ENCODE data around the gene DTNA. TPM values are rescaled to one million over a fixed set of nuclear protein-coding genes. Genes with fewer than 3 reads are reported as not detected.

DTNA gene
- total and polyA plus RNA-seq, 8 donors = 11.1 to 113 (median 19.8) TPM

DNA sequence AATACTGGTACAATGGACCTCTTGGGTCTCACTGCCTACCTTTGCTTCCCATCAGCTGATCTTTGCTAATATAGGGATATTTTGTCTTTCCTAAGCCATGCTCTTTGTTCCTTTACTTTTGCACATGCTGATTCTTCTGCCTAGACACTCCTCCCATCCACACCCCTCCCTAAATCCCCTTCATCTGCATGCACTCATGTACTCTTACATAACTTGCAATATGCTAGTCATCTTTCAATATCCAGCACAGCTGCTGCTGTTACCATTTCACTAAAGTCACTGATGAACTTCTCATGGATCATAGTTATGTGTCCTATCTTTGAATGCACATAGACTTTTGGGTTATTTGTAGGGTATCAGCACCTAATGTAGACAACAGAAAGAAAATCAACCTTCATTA, 18.5 kb upstream of the DTNA start:
- Histone ChIP-seq H3K27me3 (peaks cover 0 to 4% (median 0%) of the 10 kb centered on the region in 3 donors), H3K36me3 (no peaks in the 10 kb centered on the region), H3K4me1 (no peaks in the 10 kb centered on the region), H3K27ac (no peak overlapping the region), H3K4me3 (no peak overlapping the region), H3K9me3 (no peaks in the 10 kb centered on the region)
- intact Hi-C loops (cut with DNase I; ENCODE audit: low total_unique reads) = no loop called here
- no peak for DNase-seq
- no peak for TF ChIP-seq EP300 (IDR thresholded peaks at IDR 0.05)
- no peak for TF ChIP-seq POLR2AphosphoS5 (IDR thresholded peaks at IDR 0.05)
- TF ChIP-seq POLR2A (IDR thresholded peaks at IDR 0.05) = no peak
- TF ChIP-seq, protein P1, sequence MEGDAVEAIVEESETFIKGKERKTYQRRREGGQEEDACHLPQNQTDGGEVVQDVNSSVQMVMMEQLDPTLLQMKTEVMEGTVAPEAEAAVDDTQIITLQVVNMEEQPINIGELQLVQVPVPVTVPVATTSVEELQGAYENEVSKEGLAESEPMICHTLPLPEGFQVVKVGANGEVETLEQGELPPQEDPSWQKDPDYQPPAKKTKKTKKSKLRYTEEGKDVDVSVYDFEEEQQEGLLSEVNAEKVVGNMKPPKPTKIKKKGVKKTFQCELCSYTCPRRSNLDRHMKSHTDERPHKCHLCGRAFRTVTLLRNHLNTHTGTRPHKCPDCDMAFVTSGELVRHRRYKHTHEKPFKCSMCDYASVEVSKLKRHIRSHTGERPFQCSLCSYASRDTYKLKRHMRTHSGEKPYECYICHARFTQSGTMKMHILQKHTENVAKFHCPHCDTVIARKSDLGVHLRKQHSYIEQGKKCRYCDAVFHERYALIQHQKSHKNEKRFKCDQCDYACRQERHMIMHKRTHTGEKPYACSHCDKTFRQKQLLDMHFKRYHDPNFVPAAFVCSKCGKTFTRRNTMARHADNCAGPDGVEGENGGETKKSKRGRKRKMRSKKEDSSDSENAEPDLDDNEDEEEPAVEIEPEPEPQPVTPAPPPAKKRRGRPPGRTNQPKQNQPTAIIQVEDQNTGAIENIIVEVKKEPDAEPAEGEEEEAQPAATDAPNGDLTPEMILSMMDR (IDR thresholded peaks at IDR 0.05) = no peak

DNA sequence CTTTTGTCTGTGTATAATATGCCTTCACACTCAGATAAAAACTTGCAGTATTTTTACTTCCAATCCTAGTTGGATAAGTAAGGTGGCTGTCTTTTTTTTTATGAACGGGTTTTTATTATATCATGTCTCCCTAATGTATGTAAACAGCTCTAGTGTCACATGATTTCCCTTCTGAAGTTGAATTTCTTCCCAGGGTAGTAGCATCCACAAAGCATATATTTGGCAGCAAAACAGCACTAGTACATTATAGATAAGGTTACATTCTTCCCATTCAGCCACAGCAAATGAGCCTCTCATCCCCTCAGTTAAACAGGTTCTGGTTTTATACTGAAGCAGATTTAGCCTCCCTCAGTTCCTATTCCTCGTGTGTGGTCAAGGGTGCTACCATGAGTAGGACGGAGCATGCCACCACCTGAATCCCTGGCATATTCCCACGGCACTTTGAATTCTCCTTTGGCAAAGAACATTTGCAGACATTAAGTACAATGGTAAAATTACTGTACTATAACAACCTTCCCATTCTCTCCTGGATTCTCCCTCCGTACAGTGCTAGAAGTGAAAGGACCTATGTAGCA, 15.4 kb upstream of the DTNA start:
- H3K27ac ChIP-seq = no peak overlapping the region
- WGBS, 5 donors = 54 to 66% (median 55%) methylated on average over 5 of the region's 5 CpGs
- DNase-seq = peak in 1 of 2 donors; percentile 25
- H3K27me3 ChIP-seq = no peaks in the 10 kb centered on the region
- H3K36me3 ChIP-seq = no peaks in the 10 kb centered on the region
- H3K9me3 ChIP-seq = no peaks in the 10 kb centered on the region
- intact Hi-C loops (cut with DNase I; ENCODE audit: low total_unique reads) = no loop called here
- TF ChIP-seq POLR2A (IDR thresholded peaks at IDR 0.05) (no peak), EP300 (IDR thresholded peaks at IDR 0.05) (no peak), POLR2AphosphoS5 (IDR thresholded peaks at IDR 0.05) (no peak)
- TF ChIP-seq, protein P1 (IDR thresholded peaks at IDR 0.05) = no peak
- no peak overlapping the region for H3K4me3 ChIP-seq
- H3K4me1 ChIP-seq = no peaks in the 10 kb centered on the region

DNA sequence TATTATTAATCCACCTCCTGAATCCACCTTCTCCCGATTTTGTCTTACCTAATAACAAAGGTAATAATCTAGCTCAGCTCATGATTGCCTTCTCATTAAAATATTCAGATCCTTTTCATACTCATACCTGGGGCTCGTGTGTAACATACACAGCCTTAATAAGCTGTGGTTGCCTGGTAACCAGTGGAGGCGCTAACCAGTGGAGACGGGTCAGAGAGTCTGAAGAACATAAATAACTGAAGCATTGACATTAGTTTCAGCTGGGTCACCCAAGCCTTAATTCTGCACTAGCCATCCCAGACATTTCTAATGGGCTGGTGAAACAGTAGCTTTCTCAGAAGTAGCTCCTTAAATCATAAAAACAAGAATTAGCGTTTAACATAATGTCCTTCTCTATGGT, 14.8 kb upstream of the DTNA start:
- H3K4me1 ChIP-seq = no peaks in the 10 kb centered on the region
- TF ChIP-seq, protein P1 (IDR thresholded peaks at IDR 0.05) = no peak
- no peak for TF ChIP-seq POLR2AphosphoS5 (IDR thresholded peaks at IDR 0.05)
- TF ChIP-seq EP300 (IDR thresholded peaks at IDR 0.05) = no peak
- no peak for TF ChIP-seq POLR2A (IDR thresholded peaks at IDR 0.05)
- no peak overlapping the region for H3K27ac ChIP-seq
- H3K27me3 ChIP-seq = no peaks in the 10 kb centered on the region
- no peaks in the 10 kb centered on the region for H3K9me3 ChIP-seq
- no peaks in the 10 kb centered on the region for H3K36me3 ChIP-seq
- WGBS, 5 donors = 54 to 71% (median 65%) methylated on average over 5 of the region's 5 CpGs
- intact Hi-C loops (cut with DNase I; ENCODE audit: low total_unique reads) = no loop called here
- no peak overlapping the region for H3K4me3 ChIP-seq
- peak in 1 of 2 donors; percentile 46 for DNase-seq

DNA sequence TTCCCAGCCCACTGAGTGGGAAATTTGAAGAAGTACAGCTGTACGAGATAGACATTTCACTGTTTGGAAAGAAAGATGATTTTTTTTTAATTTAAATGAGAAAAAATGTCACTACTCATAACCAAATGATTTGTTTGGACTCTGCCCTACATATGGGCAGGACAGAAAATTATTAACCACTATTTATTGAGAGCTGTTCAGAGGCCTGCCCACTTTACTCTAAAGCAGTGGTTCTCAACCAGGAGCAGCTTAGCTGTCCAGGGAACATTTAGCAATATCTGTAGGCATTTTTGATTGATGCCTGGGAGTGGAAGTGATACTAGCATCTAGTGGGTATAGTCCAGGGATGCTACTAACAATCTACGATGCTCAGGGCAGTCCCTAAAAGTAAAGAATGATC, 13.4 kb upstream of the DTNA start:
- Histone ChIP-seq H3K4me3 (no peak overlapping the region), H3K27ac (no peak overlapping the region), H3K9me3 (no peaks in the 10 kb centered on the region), H3K4me1 (no peaks in the 10 kb centered on the region), H3K27me3 (no peaks in the 10 kb centered on the region), H3K36me3 (no peaks in the 10 kb centered on the region)
- TF ChIP-seq POLR2A (IDR thresholded peaks at IDR 0.05) (no peak), POLR2AphosphoS5 (IDR thresholded peaks at IDR 0.05) (no peak), EP300 (IDR thresholded peaks at IDR 0.05) (no peak)
- TF ChIP-seq, protein P1 (IDR thresholded peaks at IDR 0.05) = no peak
- no peak for DNase-seq
- intact Hi-C loops (cut with DNase I; ENCODE audit: low total_unique reads) = no loop called here
- 86 to 96% (median 88%) methylated on average over 2 of the region's 2 CpGs for WGBS, 5 donors
